Hepatocyte (in vitro differentiated cells): ENCODE measurements around the gene CCDC201. TPM values are rescaled to one million over a fixed set of nuclear protein-coding genes. Genes with fewer than 3 reads are reported as not detected.
A peak's percentile ranks its signal among the peaks of the same experiment; 100 is the strongest.

Experiments
- DNase-seq: peaks from one replicate; pipeline ENCODE4 v3.0.0-alpha.2; 2016; ENCODE audit warnings: low spot score
- H2AFZ ChIP-seq: fragments of 200-600 bp; sonication (generic); 2 replicates; pipeline ENCODE4 v1.6.0; 2016; ENCODE audit warnings: antibody characterized with exemption, mild to moderate bottlenecking
- H3K27ac ChIP-seq: fragments of 200-600 bp; sonication (generic); 2 replicates; pipeline ENCODE4 v1.5.1; 2016; ENCODE audit warnings: mild to moderate bottlenecking
- H3K27me3 ChIP-seq: fragments of 200-600 bp; sonication (generic); 2 replicates; pipeline ENCODE4 v1.6.1; 2016
- H3K36me3 ChIP-seq: fragments of 200-600 bp; sonication (generic); replicated peaks from 2 replicates; pipeline ENCODE4 v1.5.1; 2016; ENCODE audit warnings: low read depth; ENCODE audit not compliant: insufficient read depth
- H3K4me1 ChIP-seq: fragments of 200-600 bp; sonication (generic); 2 replicates; pipeline ENCODE4 v1.5.1; 2016; ENCODE audit warnings: mild to moderate bottlenecking, moderate library complexity; ENCODE audit not compliant: insufficient read depth
- H3K4me2 ChIP-seq: fragments of 200-600 bp; sonication (generic); 2 replicates; pipeline ENCODE4 v1.6.0; 2016
- H3K4me3 ChIP-seq: fragments of 200-600 bp; sonication (generic); 2 replicates; pipeline ENCODE4 v1.5.1; 2016; ENCODE audit warnings: mild to moderate bottlenecking
- H3K79me2 ChIP-seq: fragments of 200-600 bp; sonication (generic); 2 replicates; pipeline ENCODE4 v1.6.0; 2017; ENCODE audit warnings: mild to moderate bottlenecking
- H3K9me2 ChIP-seq: fragments of 200-600 bp; sonication (generic); replicated peaks from 2 replicates; pipeline ENCODE4 v1.6.0; 2017; ENCODE audit warnings: mild to moderate bottlenecking; ENCODE audit not compliant: insufficient read depth
- H3K9me3 ChIP-seq: fragments of 200-600 bp; sonication (generic); 2 replicates; pipeline ENCODE4 v1.5.1; 2016; ENCODE audit warnings: low read depth, mild to moderate bottlenecking
- H4K20me1 ChIP-seq: fragments of 200-600 bp; sonication (generic); 2 replicates; pipeline ENCODE4 v1.6.0; 2016; ENCODE audit warnings: mild to moderate bottlenecking; ENCODE audit not compliant: insufficient read depth, poor library complexity, severe bottlenecking
- EZH2 ChIP-seq: fragments of 200-600 bp; sonication (generic); IDR thresholded peaks from 2 replicates; pipeline ENCODE4 v1.6.1; 2016; ENCODE audit warnings: antibody characterized with exemption, mild to moderate bottlenecking, borderline replicate concordance
- EZH2phosphoT487 ChIP-seq: fragments of 200-600 bp; sonication (generic); IDR thresholded peaks from one replicate; pipeline ENCODE4 v1.6.1; 2018; ENCODE audit warnings: antibody characterized with exemption, mild to moderate bottlenecking, low read depth, moderate library complexity; ENCODE audit not compliant: unreplicated experiment, severe bottlenecking
- WGBS: methylation state at CpG from one replicate; pipeline ENCODE4 v1.1.6; 2016; ENCODE audit warnings: low lambda C conversion rate; ENCODE audit errors: missing lambda C conversion rate; 5-methylcytosine and 5-hydroxymethylcytosine counted together
- polyA plus RNA-seq: library from polyadenylated mRNA; unstranded; fragments of >200 nt; fragmentation: Nextera tagmentation; extraction: Ambion mirVana; gene quantifications from 2 replicates; pipeline ENCODE4 v1.2.1, GENCODE V29; 2016
- total RNA-seq: library from RNA; depleted of rRNA; stranded (reverse); fragments of >200 nt; gene quantifications from 2 replicates; pipeline ENCODE4 v1.2.3, GENCODE V29; 2014
- TF ChIP-seq, protein P1 (sequence below): fragments of 200-600 bp; sonication (generic); IDR thresholded peaks from 2 replicates; pipeline ENCODE4 v1.5.1; 2016; ENCODE audit warnings: antibody characterized with exemption, mild to moderate bottlenecking; ENCODE audit not compliant: poor library complexity

Gene CCDC201
- total and polyA plus RNA-seq, 2 experiments from 2014 or later, result not detected

GRCh38 chr7:45873355-45873754 lies 473 bp upstream of the CCDC201 start:
- Histone ChIP-seq H3K4me3 (no peak overlapping the region), H3K36me3 (no peaks in the 10 kb centered on the region), H3K9me2 (no peaks in the 10 kb centered on the region), H3K4me1 (no peaks in the 10 kb centered on the region), H3K9me3 (no peaks in the 10 kb centered on the region), H3K27me3 (no peaks in the 10 kb centered on the region), H3K4me2 (no peak overlapping the region), H3K27ac (no peak overlapping the region), H4K20me1 (no peaks in the 10 kb centered on the region), H3K79me2 (no peaks in the 10 kb centered on the region), H2AFZ (no peak overlapping the region)
- no peak for DNase-seq
- TF ChIP-seq EZH2phosphoT487, result no peak
- TF ChIP-seq, protein P1, sequence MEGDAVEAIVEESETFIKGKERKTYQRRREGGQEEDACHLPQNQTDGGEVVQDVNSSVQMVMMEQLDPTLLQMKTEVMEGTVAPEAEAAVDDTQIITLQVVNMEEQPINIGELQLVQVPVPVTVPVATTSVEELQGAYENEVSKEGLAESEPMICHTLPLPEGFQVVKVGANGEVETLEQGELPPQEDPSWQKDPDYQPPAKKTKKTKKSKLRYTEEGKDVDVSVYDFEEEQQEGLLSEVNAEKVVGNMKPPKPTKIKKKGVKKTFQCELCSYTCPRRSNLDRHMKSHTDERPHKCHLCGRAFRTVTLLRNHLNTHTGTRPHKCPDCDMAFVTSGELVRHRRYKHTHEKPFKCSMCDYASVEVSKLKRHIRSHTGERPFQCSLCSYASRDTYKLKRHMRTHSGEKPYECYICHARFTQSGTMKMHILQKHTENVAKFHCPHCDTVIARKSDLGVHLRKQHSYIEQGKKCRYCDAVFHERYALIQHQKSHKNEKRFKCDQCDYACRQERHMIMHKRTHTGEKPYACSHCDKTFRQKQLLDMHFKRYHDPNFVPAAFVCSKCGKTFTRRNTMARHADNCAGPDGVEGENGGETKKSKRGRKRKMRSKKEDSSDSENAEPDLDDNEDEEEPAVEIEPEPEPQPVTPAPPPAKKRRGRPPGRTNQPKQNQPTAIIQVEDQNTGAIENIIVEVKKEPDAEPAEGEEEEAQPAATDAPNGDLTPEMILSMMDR, result no peak
- TF ChIP-seq EZH2, result no peak
- WGBS, result 81% methylated on average over 6 of the region's 6 CpGs

GRCh38 chr7:45872116-45873034 lies 507 bp downstream of the CCDC201 start:
- Histone ChIP-seq H3K9me3 (no peaks in the 10 kb centered on the region), H4K20me1 (no peaks in the 10 kb centered on the region), H3K4me1 (no peaks in the 10 kb centered on the region), H3K4me2 (no peak overlapping the region), H3K9me2 (no peaks in the 10 kb centered on the region), H3K36me3 (no peaks in the 10 kb centered on the region), H3K4me3 (no peak overlapping the region), H3K79me2 (no peaks in the 10 kb centered on the region), H3K27ac (no peak overlapping the region), H2AFZ (no peak overlapping the region), H3K27me3 (no peaks in the 10 kb centered on the region)
- no peak for TF ChIP-seq EZH2phosphoT487
- TF ChIP-seq, protein P1, result peak; percentile 46
- 60% methylated on average over 10 of the region's 10 CpGs for WGBS
- peak; percentile 55 for DNase-seq

DNA sequence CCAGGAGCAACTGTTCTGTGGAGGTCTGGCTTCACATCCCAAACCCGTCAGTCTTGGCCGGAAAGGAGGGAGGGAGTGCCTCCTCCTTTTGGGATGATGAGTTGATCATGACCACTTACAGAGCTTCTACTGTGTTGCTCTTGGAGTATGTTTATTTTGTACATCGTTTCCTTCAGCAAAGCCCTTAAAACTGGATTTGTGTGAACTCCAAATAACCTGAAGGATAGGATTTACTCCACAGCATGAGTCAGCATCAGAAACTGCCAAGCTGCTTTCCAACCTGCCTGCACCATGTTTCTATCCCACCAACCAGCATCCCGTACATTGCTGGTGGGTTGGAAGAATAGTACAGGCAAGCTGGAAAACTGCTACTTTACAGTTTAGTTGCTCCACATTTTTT lies 3.5 kb downstream of the CCDC201 start:
- DNase-seq, result no peak
- Histone ChIP-seq H2AFZ (no peak overlapping the region), H3K9me3 (no peaks in the 10 kb centered on the region), H4K20me1 (no peaks in the 10 kb centered on the region), H3K4me1 (no peaks in the 10 kb centered on the region), H3K36me3 (no peaks in the 10 kb centered on the region), H3K27me3 (no peaks in the 10 kb centered on the region), H3K4me2 (no peak overlapping the region), H3K4me3 (no peak overlapping the region), H3K27ac (no peak overlapping the region), H3K79me2 (no peaks in the 10 kb centered on the region), H3K9me2 (no peaks in the 10 kb centered on the region)
- TF ChIP-seq, protein P1, result no peak
- TF ChIP-seq EZH2phosphoT487, result no peak
- no peak for TF ChIP-seq EZH2
- 58% methylated on average over 4 of the region's 4 CpGs for WGBS
